DMS153 treated with DMSO at 0.1 percent for 48 hours (cell line): ENCODE results near the gene FHIT.

Source experiments
- DNase-seq: peaks from one replicate; lab custom pipeline; 2025; ENCODE audit not compliant: unreplicated experiment; lab: John Stamatoyannopoulos, UW

Gene FHIT

GRCh38 chr3:59793976-59794375, 1457.3 kb downstream of the FHIT start:
- no peak for DNase-seq

- DNase-seq, result no peak
Measured at GRCh38 chr3:59791774-59792308, 1459.4 kb downstream of the FHIT start.

- DNase-seq, result no peak
Measured at GRCh38 chr3:59790241-59790640, 1461.0 kb downstream of the FHIT start.

- DNase-seq, result no peak
Measured at GRCh38 chr3:59788801-59789200, 1462.5 kb downstream of the FHIT start.

- no peak for DNase-seq
Measured at GRCh38 chr3:59788133-59788532, 1463.1 kb downstream of the FHIT start.

GRCh38 chr3:59786374-59786773, 1464.9 kb downstream of the FHIT start:
- DNase-seq, result no peak

GRCh38 chr3:59784164-59784563, 1467.1 kb downstream of the FHIT start:
- no peak for DNase-seq

- DNase-seq, result no peak
Measured at GRCh38 chr3:59783468-59783988, 1467.7 kb downstream of the FHIT start.

GRCh38 chr3:59782664-59783063, 1468.6 kb downstream of the FHIT start:
- no peak for DNase-seq

GRCh38 chr3:59780209-59780608, 1471.0 kb downstream of the FHIT start:
- DNase-seq, result no peak

- no peak for DNase-seq
Measured at GRCh38 chr3:59779260-59779659, 1472.0 kb downstream of the FHIT start.

GRCh38 chr3:59777667-59778077, 1473.6 kb downstream of the FHIT start:
- no peak for DNase-seq

- DNase-seq, result no peak
Measured at GRCh38 chr3:59777066-59777465, 1474.2 kb downstream of the FHIT start.

- no peak for DNase-seq
Measured at GRCh38 chr3:59775761-59776325, 1475.4 kb downstream of the FHIT start.

GRCh38 chr3:59775106-59775505, 1476.1 kb downstream of the FHIT start:
- no peak for DNase-seq

- DNase-seq, result no peak
Measured at GRCh38 chr3:59774634-59775033, 1476.6 kb downstream of the FHIT start.

GRCh38 chr3:59774000-59774399, 1477.3 kb downstream of the FHIT start:
- no peak for DNase-seq

GRCh38 chr3:59772416-59773408, 1478.5 kb downstream of the FHIT start:
- no peak for DNase-seq

GRCh38 chr3:59771768-59772181, 1479.5 kb downstream of the FHIT start:
- no peak for DNase-seq

- DNase-seq, result no peak
Measured at GRCh38 chr3:59769127-59769750, 1482.0 kb downstream of the FHIT start.

- DNase-seq, result no peak
Measured at GRCh38 chr3:59766200-59766872, 1484.9 kb downstream of the FHIT start.
